Epithelial cell of esophagus (primary cell): ENCODE data around the gene PPP6R1.

Experiments used
- DNase-seq: peaks from one replicate; pipeline ENCODE4 v3.0.0; 2010; ENCODE audit warnings: low read depth
- H3K4me3 ChIP-seq: 2 replicates; pipeline ENCODE4 v1.5.1; 2011; ENCODE audit warnings: mild to moderate bottlenecking, low read length, control low read depth
- TF ChIP-seq, protein P1 (sequence below): IDR thresholded peaks from 2 replicates; pipeline ENCODE4 v1.5.1; 2011; ENCODE audit warnings: low read depth, mild to moderate bottlenecking, low read length, control low read depth, inconsistent platforms; ENCODE audit not compliant: insufficient read depth; ENCODE audit errors: missing control alignments

Gene PPP6R1

DNA sequence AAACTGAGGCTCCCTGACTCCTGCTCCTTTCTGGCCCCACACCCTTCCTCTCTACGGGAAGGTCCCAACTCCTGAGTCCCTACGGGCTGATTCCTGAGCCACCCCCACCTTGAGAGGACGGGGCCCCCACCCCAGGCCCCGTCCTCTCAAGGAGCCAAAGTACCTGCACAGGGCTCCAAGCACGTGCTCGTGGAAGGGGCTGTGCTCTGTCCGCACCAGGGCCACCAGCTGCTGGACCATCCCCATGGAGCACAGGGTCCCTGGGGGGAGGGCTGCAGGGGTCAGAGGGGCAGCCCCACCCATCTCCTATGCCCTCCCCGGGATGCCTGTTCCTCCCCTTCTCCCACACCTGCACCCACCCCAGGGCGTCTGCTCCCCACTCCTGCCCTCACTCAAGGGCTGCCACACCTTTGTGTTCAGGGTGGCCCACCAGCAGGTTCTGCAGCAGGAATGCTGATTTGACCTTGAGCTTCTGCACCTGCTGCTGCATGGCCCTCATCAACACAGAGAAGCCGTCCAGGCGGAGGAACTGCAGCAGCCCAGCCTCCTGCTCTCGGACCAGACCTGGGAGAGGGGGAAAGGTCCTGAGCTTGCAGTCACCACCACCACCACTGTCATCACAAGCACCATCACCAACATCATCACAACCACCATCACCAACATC, 7.0 kb upstream of the PPP6R1 start:
- TF ChIP-seq, protein P1, sequence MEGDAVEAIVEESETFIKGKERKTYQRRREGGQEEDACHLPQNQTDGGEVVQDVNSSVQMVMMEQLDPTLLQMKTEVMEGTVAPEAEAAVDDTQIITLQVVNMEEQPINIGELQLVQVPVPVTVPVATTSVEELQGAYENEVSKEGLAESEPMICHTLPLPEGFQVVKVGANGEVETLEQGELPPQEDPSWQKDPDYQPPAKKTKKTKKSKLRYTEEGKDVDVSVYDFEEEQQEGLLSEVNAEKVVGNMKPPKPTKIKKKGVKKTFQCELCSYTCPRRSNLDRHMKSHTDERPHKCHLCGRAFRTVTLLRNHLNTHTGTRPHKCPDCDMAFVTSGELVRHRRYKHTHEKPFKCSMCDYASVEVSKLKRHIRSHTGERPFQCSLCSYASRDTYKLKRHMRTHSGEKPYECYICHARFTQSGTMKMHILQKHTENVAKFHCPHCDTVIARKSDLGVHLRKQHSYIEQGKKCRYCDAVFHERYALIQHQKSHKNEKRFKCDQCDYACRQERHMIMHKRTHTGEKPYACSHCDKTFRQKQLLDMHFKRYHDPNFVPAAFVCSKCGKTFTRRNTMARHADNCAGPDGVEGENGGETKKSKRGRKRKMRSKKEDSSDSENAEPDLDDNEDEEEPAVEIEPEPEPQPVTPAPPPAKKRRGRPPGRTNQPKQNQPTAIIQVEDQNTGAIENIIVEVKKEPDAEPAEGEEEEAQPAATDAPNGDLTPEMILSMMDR = no peak
- DNase-seq = no peak
- no peak overlapping the region for H3K4me3 ChIP-seq

- TF ChIP-seq, protein P1 = no peak
- no peak overlapping the region for H3K4me3 ChIP-seq
- DNase-seq = no peak
Measured at GRCh38 chr19:55265173-55265572, 6.4 kb upstream of the PPP6R1 start.

- no peak overlapping the region for H3K4me3 ChIP-seq
- TF ChIP-seq, protein P1 = no peak
- no peak for DNase-seq
Measured at GRCh38 chr19:55264531-55264930, 5.7 kb upstream of the PPP6R1 start.

DNA sequence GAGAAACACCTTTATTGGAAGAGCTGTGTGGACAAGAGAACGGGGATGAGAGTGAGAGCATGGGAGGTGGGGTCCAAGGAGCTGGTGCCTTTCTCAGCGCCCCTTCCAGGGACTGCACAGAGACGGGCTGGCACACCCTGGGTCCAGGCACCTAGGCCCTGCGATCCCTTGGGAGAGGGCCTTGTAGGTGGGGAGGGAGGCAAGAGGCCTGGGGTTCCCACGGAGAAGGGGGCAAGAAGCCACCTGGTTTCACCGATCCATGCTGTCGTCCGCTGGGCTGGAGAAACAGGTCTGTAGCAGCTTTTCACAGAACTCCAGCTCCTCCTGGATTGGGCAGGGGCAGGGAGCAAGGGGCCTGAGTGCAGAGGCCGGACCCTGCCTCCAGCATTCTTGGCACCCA, 3.5 kb upstream of the PPP6R1 start:
- no peak overlapping the region for H3K4me3 ChIP-seq
- no peak for DNase-seq
- TF ChIP-seq, protein P1 = no peak

GRCh38 chr19:55261671-55262126, 2.9 kb upstream of the PPP6R1 start:
- TF ChIP-seq, protein P1 = no peak

GRCh38 chr19:55259540-55260210, 858 bp upstream of the PPP6R1 start:
- H3K4me3 ChIP-seq = peak overlapping the region; percentile 64
- TF ChIP-seq, protein P1 = no peak
- DNase-seq = peak; percentile 4

More at GRCh38 chr19:55261671-55262126, 2.9 kb upstream of the PPP6R1 start:
- H3K4me3 ChIP-seq = no peak overlapping the region
- no peak for DNase-seq

DNA sequence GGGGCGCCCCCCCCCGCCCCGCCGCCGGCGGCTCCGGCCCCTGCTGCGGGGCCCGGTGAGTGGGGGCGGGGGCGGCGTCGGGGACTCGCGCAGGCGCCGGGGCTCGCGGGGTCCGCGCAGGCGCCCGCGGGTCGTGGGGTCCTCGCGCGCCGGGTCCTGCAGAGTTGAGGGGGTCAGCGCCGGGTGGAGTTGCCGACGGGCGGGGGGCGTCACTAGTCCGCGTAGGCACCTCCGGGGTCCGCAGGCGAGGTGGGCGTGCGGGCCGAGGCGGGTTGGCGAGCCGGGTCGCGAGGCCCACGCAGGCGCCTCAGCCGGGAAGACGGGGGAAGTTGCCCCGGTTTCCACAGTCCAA, 365 bp downstream of the PPP6R1 start:
- DNase-seq = peak; percentile 4
- TF ChIP-seq, protein P1 = no peak
- peak overlapping the region; percentile 72 for H3K4me3 ChIP-seq
